Astrocyte of the cerebellum (primary cell): ENCODE measurements around the gene SLC19A2.

Experiments
- DNase-seq: peaks from one replicate; pipeline ENCODE4 v3.0.0-alpha.2; 2011; ENCODE audit warnings: low read depth
- H3K4me3 ChIP-seq: 2 replicates; pipeline ENCODE4 v1.5.1; 2011; ENCODE audit warnings: mild to moderate bottlenecking, low read depth, low read length, moderate library complexity
- in situ Hi-C: cut with HindIII; loops from 2 replicates; pipeline ENCODE4 v1.10.0; 2017; ENCODE audit warnings: low sequenced_read_pairs
- TF ChIP-seq, protein P1 (sequence below): IDR thresholded peaks from 2 replicates; pipeline ENCODE4 v1.5.1; 2012; ENCODE audit warnings: low read length, low read depth, moderate library complexity, mild to moderate bottlenecking; ENCODE audit errors: missing control alignments

The SLC19A2 gene

DNA sequence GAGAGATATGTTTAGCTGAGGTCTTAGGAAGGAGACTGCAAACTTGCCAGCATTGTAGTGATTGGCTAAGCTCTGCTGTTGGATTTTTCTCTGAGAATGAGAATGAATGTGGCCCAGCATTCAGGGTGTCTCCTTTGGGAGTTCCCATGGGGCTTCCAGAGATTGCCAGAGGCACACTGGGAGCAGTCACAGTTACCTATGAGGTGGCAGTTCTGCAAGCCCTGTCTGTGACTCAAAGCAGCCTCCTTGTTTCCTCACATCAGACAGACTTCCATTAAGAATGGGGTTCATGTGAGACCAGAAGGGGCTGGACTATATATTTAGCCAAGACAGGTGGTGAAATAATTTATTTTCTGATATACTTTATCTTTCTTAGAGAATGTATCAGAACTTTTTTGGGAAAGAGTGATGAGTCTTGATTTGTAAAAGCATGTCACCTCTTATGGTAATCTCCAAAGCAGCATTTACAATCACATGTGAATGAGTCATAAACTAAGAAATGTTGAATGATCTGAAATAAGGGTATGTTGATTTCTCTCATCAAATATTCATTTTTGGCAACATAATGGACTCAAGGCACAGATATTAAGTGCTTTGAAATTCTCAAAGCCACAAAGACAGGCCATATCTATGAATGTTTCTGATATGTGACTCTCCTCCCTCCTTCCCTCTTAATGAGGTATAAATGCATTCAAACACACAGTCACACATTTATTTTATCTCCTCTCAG is 9.5 kb upstream of the SLC19A2 start:
- in situ Hi-C loops: no loop called here
- TF ChIP-seq, protein P1, sequence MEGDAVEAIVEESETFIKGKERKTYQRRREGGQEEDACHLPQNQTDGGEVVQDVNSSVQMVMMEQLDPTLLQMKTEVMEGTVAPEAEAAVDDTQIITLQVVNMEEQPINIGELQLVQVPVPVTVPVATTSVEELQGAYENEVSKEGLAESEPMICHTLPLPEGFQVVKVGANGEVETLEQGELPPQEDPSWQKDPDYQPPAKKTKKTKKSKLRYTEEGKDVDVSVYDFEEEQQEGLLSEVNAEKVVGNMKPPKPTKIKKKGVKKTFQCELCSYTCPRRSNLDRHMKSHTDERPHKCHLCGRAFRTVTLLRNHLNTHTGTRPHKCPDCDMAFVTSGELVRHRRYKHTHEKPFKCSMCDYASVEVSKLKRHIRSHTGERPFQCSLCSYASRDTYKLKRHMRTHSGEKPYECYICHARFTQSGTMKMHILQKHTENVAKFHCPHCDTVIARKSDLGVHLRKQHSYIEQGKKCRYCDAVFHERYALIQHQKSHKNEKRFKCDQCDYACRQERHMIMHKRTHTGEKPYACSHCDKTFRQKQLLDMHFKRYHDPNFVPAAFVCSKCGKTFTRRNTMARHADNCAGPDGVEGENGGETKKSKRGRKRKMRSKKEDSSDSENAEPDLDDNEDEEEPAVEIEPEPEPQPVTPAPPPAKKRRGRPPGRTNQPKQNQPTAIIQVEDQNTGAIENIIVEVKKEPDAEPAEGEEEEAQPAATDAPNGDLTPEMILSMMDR: no peak
- no peak for DNase-seq
- no peak overlapping the region for H3K4me3 ChIP-seq

GRCh38 chr1:169494343-169494742 is 8.6 kb upstream of the SLC19A2 start:
- in situ Hi-C loops: no loop called here
- TF ChIP-seq, protein P1: no peak
- no peak overlapping the region for H3K4me3 ChIP-seq
- no peak for DNase-seq

- no peak for DNase-seq
- TF ChIP-seq, protein P1: no peak
- no peak overlapping the region for H3K4me3 ChIP-seq
- in situ Hi-C loops: no loop called here
These were observed 7.5 kb upstream of the SLC19A2 start for GRCh38 chr1:169493251-169493650.

GRCh38 chr1:169491845-169492281 is 6.1 kb upstream of the SLC19A2 start:
- TF ChIP-seq, protein P1: no peak

DNA sequence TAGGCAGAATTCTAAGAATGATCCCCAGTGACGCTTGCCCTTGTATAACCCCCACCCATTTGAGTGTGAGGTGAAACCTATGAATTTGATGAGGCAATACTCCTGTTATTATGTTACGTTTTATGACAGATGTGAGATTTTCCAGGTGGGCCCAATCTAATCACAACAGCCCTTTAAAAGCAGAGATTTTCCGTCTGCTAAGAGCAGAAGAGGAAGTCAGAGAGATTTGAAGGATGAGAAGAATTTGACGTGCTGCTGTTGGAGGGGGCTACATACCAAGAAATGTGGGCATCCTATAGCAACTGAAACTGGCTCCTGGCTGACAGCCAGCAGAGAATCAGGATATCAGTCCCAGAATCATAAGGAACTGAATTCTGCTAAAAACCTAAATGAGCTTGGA is 2.4 kb upstream of the SLC19A2 start:
- in situ Hi-C loops: no loop called here
- no peak overlapping the region for H3K4me3 ChIP-seq
- no peak for DNase-seq
- TF ChIP-seq, protein P1: no peak

More at GRCh38 chr1:169491845-169492281, 6.1 kb upstream of the SLC19A2 start:
- DNase-seq: no peak
- H3K4me3 ChIP-seq: no peak overlapping the region
- in situ Hi-C loops: no loop called here

DNA sequence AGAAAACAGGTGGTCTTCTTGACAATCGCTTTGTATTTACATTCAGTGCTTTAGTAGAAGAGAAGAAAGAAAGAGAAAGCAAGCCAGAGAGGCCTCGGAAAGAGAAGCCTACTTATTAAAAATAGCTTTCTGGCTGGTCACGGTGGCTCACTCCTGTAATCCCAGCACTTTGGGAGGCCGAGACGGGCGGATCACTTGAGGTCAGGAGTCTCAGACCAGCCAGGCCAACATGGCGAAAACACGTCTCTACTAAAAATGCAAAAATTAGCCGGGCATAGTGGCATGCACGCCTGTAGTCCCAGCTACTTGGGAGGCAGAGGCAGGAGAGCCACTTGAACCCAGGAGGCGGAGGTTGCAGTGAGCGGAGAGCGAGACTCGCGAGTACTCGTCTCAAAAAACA is 1.8 kb upstream of the SLC19A2 start:
- TF ChIP-seq, protein P1: no peak
- no peak overlapping the region for H3K4me3 ChIP-seq
- no peak for DNase-seq
- in situ Hi-C loops: no loop called here
